GM04504 (cell line): ENCODE data around the gene GRHL3.

Source experiments
- DNase-seq: peaks from one replicate; pipeline ENCODE4 v3.0.0-alpha.2; 2012; ENCODE audit warnings: low read depth

Gene GRHL3

GRCh38 chr1:24293392-24294227 lies 25.5 kb upstream of the GRHL3 start:
- no peak for DNase-seq

- DNase-seq: peak; percentile 95
Observed at GRCh38 chr1:24294228-24294672, 24.9 kb upstream of the GRHL3 start.

GRCh38 chr1:24294716-24295371 lies 24.3 kb upstream of the GRHL3 start:
- peak; percentile 51 for DNase-seq

GRCh38 chr1:24295535-24295934 lies 23.6 kb upstream of the GRHL3 start:
- no peak for DNase-seq

GRCh38 chr1:24297187-24297851 lies 21.8 kb upstream of the GRHL3 start:
- DNase-seq: no peak

- no peak for DNase-seq
Observed at GRCh38 chr1:24297852-24298232, 21.3 kb upstream of the GRHL3 start.

- DNase-seq: no peak
Observed at GRCh38 chr1:24298606-24299005, 20.6 kb upstream of the GRHL3 start.

- no peak for DNase-seq
Observed at GRCh38 chr1:24299901-24300300, 19.3 kb upstream of the GRHL3 start.

GRCh38 chr1:24300971-24301784 lies 18.0 kb upstream of the GRHL3 start:
- DNase-seq: no peak

- DNase-seq: no peak
Observed at GRCh38 chr1:24301785-24302175, 17.4 kb upstream of the GRHL3 start.

GRCh38 chr1:24302209-24302611 lies 16.9 kb upstream of the GRHL3 start:
- DNase-seq: no peak

GRCh38 chr1:24303600-24303999 lies 15.6 kb upstream of the GRHL3 start:
- DNase-seq: no peak

GRCh38 chr1:24304763-24305162 lies 14.4 kb upstream of the GRHL3 start:
- no peak for DNase-seq

- no peak for DNase-seq
Observed at GRCh38 chr1:24308365-24309015, 10.7 kb upstream of the GRHL3 start.

GRCh38 chr1:24309762-24310485 lies 9.2 kb upstream of the GRHL3 start:
- DNase-seq: no peak

- no peak for DNase-seq
Observed at GRCh38 chr1:24311234-24311633, 7.9 kb upstream of the GRHL3 start.

GRCh38 chr1:24311741-24312140 lies 7.4 kb upstream of the GRHL3 start:
- no peak for DNase-seq

- DNase-seq: no peak
Observed at GRCh38 chr1:24315391-24315790, 3.8 kb upstream of the GRHL3 start.

- no peak for DNase-seq
Observed at GRCh38 chr1:24316645-24317044, 2.5 kb upstream of the GRHL3 start.

- no peak for DNase-seq
Observed at GRCh38 chr1:24317081-24317480, 2.1 kb upstream of the GRHL3 start.
